Effector CD8-positive, alpha-beta T cell (primary cell): ENCODE results near the gene HTR1D.
A peak's percentile ranks its signal among the peaks of the same experiment; 100 is the strongest.
"Not testable (repeated sequence)": the region's sequence is repeated elsewhere in the genome, so short reads cannot be mapped to it uniquely, and the experiment has no call there.

Experiments used
- DNase-seq: peaks from one replicate; lab custom pipeline; 2025; lab: John Stamatoyannopoulos, UW

HTR1D gene

DNA sequence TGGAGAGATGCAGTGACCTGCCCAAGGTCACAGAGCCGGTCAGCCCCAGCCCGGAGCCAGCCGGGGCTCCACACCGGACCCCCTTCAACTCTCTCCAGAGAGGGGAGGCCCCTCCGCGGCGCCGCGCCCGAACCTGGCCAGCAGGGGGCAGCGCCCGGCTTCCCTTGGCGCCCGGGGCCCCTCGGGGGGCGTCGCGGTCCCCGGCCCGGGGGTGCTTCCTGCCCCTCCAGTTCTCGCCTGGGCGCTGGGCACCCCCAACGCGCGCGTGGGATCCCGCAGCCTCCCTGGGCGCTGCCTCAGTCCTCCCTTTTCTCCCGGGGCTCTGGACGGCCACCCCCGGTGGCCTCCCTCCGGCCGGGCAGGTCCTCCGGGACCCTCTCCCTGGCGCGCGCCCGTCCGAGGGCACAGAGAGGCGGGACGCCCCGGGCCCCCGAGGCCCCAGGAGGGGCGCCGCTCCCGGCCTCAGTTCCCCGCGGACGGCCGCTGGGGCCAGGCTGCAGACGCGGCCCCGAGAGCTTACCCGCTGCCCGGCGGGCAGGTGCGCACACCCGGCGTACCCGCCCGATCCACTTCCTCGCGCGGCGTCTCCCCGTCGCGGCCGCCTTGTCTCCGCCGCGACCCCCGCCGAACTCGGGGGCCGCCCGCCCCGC lies 406 bp downstream of the HTR1D start:
- DNase-seq, result peak; percentile 14

DNA sequence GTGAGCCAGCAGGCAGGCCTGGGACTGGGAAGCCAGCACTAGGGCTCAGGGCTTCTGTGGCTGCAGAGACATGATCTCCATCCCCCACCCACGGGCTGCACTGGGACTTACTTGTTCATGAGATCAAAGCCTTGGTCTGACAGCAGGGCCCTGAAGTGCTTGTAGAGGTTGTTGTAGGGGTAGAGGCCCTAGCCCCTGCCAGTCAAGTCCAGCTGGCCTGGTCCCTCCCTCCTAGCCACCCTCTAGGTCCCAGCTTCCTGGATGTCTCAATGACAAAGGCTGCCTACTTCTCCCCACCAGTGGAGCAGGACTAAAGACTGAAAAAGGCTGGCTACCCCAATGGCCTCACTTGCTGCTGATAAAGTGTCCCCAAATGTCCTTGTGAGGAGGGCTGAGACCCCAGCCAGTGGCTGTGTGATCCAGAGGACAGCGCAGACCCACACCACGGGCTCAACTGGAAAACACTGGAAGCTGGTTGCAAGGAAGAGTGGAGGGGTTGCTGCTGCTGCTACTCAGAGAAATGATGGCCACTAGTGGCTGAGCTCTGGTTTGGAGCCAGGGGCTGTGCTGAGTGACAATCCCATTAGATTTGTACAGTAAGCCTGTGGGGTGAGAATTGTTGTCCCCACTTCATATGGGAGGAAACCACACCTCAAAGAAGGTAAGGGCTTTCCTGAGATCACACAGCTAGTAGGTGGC lies 1.4 kb downstream of the HTR1D start:
- no peak for DNase-seq

DNA sequence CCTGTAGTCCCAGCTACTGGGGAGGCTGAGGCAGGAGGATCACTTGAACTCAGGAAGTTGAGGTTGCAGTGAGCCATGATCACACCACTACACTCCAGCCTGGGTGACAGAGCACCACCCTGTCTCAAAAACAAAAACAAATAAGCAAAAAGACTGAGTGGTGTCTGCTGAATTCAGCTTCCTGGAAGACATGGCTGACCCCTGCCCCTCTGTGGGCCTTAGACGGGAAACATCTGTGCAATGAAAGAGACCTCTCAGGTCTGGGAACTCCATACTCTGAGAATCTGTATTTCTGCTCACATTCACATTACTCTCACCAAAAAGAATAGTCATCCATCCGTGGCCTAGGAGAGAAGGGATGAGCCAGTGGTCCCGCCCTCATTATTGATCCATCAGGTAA lies 2.0 kb downstream of the HTR1D start:
- no peak for DNase-seq

DNA sequence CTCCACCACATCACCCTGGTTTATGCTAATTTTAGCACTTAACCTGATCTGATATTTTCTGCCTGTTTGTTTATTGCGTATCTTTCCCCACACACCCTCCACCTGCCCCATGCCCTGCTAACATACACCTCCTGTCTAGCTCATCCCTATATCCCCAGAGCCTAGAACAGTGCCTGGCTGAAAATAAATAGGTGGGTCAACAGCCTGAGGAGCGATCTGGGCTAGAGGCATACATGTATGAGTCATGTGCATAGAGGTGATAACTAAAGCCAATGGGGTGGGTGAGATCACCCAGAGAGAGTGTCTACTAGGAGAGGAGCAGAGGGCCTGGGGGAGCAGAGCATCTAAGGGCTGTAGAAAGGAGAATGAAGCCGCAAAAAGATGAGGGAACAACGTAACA lies 2.7 kb downstream of the HTR1D start:
- DNase-seq, result no peak

DNA sequence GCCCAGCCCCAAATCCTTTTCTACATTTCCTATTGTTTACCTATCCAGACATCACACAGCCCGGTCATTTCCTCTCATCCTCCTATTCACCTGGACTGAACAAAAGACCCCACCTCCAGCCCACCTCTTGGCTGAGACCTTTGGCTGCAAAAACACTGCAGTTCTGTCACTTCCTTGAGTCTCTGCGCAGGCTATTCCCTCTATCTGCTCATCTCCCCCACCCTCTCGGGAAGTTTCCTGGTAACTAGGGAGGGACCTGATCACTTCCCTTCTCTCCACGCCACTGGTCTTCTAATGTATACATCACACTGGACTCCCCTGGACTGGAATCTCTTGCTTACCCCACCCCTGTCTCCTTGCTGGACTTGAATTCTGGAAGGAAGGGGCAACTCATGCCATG lies 5.3 kb downstream of the HTR1D start:
- no peak for DNase-seq

DNA sequence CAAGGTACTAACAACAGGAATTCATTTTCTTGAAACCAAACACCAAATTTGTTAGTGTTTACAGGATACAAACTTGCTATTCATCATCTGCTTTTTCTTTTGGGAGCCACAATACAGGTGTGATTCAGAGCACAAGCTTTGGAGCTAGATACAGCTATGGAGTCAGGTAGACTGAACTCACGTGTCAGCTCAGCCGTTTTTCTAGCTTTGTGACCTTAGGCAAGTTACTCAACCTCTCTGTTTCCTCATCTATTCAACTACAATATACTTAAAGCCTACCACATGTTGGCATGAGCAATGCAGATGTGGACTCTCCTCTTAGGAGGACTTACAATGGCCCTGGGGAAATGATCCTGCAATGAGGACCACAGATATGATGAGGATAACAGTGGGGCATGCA lies 6.3 kb downstream of the HTR1D start:
- DNase-seq, result no peak

DNA sequence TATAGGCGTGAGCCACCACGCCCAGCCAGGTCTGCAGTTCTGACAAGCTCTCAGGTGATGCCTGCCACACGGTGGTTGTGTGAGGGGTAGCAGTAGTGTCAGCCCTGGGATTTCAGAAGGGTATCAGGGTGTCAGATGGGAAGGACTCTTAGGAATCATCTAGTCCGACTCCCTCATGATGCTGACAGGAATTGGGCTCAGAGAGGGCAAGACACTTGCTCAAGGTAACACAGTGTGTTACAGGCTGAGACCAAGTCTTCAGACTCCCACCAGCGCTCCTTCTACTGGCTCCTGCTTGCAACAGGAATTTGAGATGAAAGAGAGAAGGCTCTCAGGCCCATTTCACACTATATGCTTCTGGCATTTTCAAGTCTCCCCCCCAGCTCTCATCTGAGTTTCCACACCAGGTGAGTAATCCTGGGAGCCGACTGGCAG lies 6.9 kb downstream of the HTR1D start:
- no peak for DNase-seq

DNA sequence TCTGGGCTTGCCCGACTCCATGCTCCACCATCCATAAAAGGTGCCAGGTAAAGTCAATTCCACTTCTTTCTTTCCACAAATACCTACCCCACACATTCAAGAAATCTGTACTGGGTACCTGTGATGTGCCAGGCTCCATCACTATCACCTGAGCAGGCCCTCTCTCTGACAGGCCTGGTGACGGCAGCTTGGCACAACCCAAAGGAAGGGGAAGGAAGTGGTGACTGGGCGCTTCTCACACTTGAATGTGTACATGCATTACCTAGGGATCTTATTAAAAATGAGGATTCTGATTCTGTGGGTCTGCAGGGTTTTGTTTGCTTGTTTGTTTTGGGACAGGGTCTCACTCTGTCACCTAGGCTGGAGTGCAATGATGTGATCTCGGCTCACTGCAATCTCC lies 7.5 kb downstream of the HTR1D start:
- no peak for DNase-seq

DNA sequence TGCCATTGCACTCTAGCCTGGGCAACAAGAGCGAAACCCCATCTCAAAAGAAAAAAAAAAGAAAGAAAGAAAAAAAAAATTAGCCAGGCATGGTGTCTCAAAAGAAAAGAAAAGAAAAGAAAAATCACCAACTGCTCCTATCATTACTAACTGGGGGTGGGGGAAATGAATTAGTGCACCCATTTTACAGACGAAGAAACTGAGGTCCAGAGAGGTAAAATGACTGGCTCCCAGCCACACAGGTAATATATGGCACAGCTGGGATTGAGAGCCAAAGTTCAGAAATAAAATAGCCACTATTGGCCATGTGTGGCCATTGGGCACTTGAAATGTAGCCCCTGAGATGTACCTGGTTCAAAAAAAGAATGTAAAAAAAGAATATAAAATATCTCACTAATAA lies 8.8 kb downstream of the HTR1D start:
- DNase-seq, result no peak

DNA sequence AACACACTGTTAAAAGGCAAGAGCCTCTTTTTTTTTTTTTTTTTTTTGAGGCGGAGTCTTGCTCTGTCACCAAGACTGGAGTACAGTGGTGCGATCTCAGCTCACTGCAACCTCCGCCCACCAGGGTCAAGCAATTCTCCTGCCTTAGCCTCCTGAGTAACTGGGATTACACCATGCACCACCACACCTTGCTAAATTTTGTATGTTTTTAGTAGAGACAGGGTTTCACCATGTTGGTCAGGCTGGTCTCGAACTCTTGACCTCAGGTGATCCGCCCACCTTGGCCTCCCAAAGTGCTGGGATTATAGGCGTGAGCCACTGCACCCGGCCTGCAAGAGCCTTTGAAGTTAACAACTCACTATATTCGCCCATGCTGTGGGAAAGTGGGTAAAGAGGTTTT lies 9.6 kb downstream of the HTR1D start:
- DNase-seq, result not testable (repeated sequence)

DNA sequence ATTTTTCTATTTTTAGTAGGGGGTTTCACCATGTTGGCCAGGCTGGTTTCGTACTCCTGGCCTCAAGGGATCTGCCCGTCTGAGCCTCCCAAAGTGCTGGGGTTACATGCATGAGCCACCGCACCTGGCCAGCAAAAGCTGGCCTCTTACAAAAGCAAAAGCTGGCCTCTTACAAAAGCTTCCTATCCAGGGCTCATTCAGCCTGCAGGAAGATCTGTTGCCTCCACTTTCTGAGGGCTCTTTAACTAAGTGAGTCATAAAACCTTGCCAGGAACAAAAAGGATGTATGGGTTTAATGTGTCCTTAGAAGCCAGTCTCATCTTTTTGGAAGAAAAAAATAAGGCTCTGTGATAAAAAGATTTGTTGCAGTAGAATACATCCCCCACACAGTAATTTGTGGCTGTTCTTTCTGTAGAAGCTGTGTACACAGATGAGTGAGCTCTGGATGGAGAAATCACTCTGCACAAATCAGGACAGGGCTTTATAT lies 15.0 kb downstream of the HTR1D start:
- DNase-seq, result no peak

DNA sequence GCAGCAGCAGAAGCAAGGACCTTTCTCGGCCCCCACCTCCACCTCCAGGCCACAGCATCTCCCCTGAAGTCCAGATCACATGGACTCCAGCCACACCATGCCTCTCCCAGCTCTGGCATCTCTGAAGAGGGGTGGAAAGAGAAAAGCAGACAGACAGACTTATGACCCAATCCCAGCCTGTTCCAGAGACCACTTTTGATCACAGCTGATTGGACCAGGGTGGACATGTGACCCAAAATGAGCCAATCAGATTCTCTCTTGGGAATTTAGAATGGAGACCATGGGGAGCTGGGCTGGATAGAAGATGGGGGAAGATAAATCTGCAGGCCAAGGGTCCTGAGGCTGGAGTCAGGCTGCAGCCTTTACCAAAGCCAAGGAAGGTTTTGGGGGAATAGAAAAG lies 16.4 kb downstream of the HTR1D start:
- DNase-seq, result no peak

DNA sequence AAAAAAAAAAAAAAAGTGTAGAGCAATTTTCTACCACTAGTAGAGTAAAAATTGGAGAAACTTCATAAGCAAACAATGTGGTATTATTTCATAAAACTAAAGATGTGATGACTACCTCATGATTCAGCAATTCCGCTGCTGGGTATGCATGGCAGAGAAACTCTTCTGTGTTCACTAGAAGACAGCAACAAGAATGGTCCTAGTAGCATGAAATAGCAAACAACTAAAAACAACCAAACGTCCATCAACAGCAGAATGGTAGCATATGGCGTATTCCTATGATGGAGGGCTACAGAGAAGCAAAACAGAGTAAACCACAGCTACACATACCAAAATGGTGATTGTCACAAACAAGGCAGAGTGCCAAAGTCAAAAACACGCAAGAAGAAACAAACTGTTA lies 18.9 kb downstream of the HTR1D start:
- DNase-seq, result no peak

DNA sequence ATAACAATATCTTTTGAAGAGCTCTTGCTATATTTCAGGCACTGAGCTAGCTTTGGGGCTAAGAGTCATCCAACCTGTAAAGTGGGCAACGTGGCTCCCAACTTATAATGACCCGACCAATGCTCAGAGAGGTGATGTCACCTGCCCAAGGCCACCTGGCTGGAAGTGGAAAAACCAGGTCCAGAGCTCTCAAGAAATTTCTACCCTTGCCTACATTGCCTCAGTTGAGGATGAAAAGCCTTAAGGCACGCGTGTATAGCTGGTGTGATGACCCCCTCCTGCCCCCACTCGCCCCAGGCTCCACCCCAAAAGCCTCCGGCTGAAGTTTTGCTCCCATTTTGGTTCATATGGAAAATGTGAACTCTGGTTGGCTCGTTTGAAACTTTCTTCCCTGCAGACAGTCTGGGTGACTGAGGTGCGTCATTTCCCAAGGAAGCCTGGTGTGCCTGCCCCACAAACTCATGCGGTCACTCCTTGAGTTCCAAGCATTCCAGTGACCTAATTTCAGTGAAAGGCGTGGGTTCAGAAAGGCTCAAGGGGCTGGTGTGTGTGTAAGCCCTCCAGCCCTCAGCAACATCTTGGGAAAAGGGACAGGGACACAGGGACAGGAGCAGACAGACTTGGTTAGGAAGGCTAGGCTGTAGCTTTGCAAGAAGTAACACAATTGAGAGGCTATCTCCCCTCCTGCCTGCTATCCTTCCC lies 20.5 kb downstream of the HTR1D start:
- no peak for DNase-seq

DNA sequence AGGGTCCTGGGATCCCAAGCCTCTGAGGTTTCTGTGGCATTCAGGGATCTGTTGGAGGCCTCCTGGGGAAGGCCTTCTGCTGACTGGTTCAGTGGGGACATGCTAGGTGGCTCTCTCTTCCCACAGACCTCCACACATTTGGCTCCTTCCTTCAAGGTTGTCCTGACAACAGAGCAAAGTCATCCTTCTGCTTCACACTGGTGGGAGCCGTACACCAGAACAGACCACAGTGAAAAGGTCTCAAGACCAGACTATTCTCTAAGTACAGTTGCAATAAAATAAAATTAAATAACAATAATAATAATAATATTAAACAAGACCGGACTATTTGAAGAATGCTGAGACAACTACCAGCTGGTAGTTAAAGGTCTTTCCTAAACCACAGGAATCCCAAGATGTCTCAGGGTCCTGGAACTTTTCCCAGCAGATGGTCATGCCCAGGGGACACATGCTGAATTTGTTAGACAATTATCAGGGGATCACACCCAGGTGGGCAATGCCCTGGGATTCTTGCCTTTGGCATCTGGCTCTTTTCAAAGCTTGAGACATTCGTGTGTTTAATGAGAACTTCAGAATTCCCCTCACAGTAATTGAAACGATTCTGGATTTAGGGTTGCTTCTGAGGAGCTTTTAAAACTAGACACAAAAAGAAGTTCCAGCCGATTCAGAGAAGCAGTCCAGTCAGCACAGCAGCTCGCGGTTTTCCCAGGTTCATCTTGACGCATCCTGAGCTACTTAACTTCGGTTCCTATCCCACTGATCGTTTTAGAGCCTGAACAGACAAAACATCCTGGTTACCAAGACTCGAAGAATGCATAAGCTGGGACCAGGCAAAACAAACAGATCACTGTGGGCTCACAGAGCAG lies 22.9 kb downstream of the HTR1D start:
- no peak for DNase-seq

DNA sequence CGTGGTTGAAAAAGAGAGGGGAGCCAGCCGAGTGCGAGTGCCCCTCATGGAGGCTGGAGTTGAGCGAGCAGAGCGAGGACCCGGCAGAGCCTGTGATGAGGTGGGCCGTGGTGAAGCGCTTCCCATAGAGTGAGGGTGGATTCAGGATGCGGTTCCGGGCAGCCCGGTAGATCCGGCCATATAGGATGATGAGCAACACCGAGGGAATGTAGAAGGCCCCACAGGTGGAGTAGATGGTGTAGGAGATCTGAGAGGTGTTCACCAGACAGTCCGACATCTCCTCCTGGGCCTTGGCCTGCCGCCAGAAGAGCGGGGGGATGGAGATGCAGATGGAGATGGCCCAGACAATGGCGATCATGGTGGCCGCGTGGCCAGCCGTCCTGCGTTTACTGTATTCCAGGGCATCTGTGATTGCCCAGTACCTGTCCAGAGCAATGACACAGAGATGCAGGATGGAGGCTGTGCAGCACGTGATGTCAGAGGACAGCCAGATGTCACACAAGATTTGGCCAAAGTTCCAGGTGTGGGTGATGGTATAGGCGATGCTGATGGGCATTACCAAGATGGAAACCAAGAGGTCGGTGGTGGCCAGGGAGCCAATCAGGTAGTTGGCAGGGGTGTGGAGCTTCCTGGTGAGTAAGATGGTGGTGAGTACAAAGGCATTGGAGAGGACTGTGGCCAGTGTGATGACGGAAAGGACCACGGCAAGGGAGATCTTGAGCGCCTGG lies 23.7 kb downstream of the HTR1D start:
- DNase-seq, result no peak

DNA sequence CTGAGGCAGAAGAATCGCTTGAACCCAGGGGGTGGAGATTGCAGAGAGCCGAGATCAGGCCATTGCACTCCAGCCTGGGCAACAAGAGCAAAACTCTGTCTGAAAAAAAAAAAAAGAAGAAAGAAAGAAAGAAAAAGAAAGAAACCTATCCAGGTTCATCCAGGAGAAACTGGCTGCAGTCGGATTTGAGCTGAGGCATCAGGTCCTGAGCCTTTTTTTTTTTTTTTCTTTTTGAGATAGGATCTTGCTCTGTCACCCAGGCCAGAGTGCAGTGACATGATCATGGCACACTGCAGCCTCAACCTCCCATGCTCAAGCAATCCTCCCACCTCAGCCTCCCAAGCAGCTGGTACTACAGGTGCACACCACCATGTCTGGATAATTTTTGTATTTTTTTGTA lies 26.1 kb downstream of the HTR1D start:
- no peak for DNase-seq

DNA sequence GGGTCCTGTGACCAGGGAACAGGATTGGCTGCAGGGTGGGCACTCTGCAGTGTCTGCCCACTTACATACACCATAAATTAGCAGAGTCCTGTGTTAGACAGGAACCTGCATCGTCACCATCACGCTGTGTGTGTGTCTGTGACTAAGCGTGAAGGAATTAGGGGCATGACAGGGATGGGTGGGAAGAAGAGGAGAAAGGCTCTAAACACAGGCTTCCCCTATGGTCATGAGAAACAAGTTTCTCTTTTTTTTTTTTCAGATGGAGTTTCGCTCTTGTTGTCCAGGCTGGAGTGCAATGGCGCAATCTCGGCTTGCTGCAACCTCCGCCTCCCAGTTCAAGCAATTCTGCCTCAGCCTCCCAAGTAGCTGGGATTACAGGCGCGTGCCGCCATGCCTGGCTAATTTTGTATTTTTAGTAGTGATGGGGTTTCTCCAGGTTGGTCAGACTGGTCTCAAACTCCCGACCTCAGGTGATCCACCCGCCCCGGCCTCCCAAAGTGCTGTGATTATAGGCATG lies 28.3 kb downstream of the HTR1D start:
- not testable (repeated sequence) for DNase-seq

DNA sequence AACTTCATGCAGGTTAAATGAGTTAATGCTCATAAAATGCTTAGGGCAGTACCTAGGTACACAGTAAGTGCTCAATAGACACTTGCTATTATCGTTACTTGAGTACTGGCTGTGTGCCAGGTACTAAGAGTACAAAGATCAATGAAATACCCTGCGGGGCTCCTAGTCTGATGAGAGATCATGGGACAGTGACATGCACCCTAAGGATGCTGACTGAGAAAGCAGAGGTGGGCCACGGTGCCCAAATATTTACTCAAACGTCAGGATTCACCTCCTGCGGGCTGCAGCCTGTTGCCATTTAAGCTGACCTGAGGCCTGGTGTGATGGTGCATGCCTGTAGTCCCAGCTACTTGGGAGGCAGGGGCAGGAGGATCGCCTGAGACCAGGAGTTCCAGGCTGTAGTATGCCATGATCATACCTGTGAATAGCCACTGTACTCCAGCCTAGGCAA lies 28.8 kb downstream of the HTR1D start:
- DNase-seq, result no peak

DNA sequence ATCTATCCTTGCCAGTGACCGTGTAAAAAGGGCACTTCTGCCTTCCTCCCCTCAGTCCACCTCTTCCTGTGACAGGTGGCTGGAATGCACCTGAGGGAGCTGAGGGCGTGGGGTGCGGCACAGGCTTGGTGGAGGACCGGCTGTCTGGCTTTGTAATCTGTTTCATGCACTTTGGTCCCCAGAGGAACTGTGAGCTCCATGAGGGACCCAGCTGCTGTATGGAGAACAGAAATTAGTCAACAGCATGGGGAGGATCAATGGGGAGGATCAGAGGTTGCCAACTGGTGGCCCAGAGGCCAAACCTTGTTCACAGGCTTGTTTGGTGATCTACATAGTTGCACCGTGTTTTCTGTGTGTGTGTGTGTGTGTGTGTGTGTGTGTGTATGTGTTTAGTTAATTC lies 29.7 kb downstream of the HTR1D start:
- DNase-seq, result no peak

DNA sequence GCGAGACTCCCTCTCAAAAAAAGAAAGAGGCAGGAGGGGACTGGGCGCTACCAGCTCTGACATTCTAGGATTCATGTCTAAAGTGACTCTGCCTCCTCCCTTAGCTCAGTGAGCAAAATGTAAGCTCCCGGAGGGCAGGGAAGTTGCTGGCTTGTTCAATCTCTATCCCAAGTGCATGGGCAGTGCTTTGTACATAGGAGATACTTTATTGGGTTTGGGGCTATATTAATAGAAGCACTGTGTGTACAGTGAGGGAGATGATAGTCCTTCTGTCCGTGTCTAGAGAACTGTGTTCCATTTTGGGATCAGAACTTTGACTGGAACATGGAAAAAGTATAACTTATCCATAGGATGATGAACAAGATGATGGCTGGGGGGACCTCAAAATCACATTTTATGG lies 31.9 kb downstream of the HTR1D start:
- no peak for DNase-seq
